Stimulated activated CD8-positive, alpha-beta memory T cell treated with anti-CD3 and anti-CD28 coated beads, Interleukin-7, amount 100 ng/mL, for 48 hours (primary cell): Measurements from ENCODE around the gene UBE2G2.

Experiments used
- DNase-seq, 2 donors: peaks; one replicate each; pipeline ENCODE4 v3.0.0-alpha.2; 2020; ENCODE audit warnings: low read depth in 1 of 2; ENCODE audit errors: extremely low read depth in 1 of 2

UBE2G2 gene

GRCh38 chr21:44801468-44802395 is at the start of gene UBE2G2:
TSS of gene UBE2G2 (minus strand) at chr21:44801820. CDS start at chr21:44801748, 72 bp downstream.
- DNase-seq: peak; percentile 59 to 77

- DNase-seq: no peak
Observed at GRCh38 chr21:44850905-44851657, 49.5 kb upstream of the UBE2G2 start.

GRCh38 chr21:44850208-44850800 is 48.7 kb upstream of the UBE2G2 start:
- no peak for DNase-seq

GRCh38 chr21:44849616-44850130 is 48.1 kb upstream of the UBE2G2 start:
- no peak for DNase-seq

GRCh38 chr21:44848821-44849521 is 47.4 kb upstream of the UBE2G2 start:
- DNase-seq: no peak

GRCh38 chr21:44847261-44848056 is 45.8 kb upstream of the UBE2G2 start:
- no peak for DNase-seq

GRCh38 chr21:44846485-44847260 is 45.1 kb upstream of the UBE2G2 start:
- no peak for DNase-seq

GRCh38 chr21:44846224-44846484 is 44.5 kb upstream of the UBE2G2 start:
- no peak for DNase-seq

GRCh38 chr21:44845418-44846223 is 44.0 kb upstream of the UBE2G2 start:
- peak; percentile 28 to 46 for DNase-seq

GRCh38 chr21:44844256-44844655 is 42.6 kb upstream of the UBE2G2 start:
- DNase-seq: no peak

GRCh38 chr21:44842721-44843445 is 41.3 kb upstream of the UBE2G2 start:
- DNase-seq: no peak

GRCh38 chr21:44842087-44842486 is 40.5 kb upstream of the UBE2G2 start:
- no peak for DNase-seq

- DNase-seq: no peak
Observed at GRCh38 chr21:44840771-44841170, 39.2 kb upstream of the UBE2G2 start.

- DNase-seq: no peak
Observed at GRCh38 chr21:44838951-44839350, 37.3 kb upstream of the UBE2G2 start.

- no peak for DNase-seq
Observed at GRCh38 chr21:44838039-44838895, 36.6 kb upstream of the UBE2G2 start.

GRCh38 chr21:44837537-44837936 is 35.9 kb upstream of the UBE2G2 start:
- no peak for DNase-seq
